HG02759 (cell line): ENCODE data around the gene ZNF710.
A peak's percentile ranks its signal among the peaks of the same experiment; 100 is the strongest.
"Not testable (repeated sequence)": the region's sequence is repeated elsewhere in the genome, so short reads cannot be mapped to it uniquely, and the experiment has no call there.

ENCODE experiments used
- ATAC-seq: cut with Tn5 transposase; IDR thresholded peaks from one replicate; pipeline ENCODE4 v1.9.1; 2021; ENCODE audit warnings: mild to moderate bottlenecking, moderate library complexity; ENCODE audit not compliant: unreplicated experiment

Gene ZNF710

DNA sequence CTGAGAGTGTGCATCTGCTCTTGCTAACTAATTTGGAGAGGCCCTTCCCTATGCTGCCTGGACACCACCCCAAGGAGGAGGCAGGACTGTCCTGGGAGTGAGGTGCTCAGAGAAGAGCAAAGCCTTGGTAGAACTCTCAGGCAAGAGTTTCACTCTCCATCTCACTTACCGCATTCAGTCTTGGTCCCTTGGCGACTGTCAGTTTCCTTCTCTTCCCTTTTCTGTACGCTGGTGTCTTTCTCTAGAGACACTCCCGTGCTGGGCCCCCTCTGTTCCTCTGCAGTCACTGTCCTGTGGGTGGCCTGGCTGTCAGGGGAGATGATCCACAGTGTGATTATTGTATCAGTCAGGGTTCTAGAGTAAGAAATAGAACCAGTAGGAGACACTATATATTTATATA, 57.2 kb downstream of the ZNF710 start:
- ATAC-seq = no peak

DNA sequence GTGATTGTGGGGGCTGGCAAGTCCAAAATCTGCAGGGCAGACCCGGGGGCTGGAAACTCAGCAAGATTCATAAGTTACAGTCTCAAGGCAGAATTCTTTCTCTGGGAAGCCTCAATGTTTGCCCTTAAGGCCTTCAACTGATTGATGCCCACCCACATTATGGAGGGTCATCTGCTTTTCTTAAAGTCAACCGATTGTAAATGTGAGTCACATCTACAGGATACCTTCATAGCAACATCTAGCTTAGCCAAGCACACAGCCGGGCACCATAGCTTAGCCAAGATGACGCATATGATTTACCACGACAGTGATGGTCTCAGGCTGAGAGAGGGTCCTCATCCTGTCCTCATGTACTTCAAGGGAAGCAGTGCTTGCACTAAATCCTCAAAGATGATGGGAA, 57.7 kb downstream of the ZNF710 start:
- no peak for ATAC-seq

DNA sequence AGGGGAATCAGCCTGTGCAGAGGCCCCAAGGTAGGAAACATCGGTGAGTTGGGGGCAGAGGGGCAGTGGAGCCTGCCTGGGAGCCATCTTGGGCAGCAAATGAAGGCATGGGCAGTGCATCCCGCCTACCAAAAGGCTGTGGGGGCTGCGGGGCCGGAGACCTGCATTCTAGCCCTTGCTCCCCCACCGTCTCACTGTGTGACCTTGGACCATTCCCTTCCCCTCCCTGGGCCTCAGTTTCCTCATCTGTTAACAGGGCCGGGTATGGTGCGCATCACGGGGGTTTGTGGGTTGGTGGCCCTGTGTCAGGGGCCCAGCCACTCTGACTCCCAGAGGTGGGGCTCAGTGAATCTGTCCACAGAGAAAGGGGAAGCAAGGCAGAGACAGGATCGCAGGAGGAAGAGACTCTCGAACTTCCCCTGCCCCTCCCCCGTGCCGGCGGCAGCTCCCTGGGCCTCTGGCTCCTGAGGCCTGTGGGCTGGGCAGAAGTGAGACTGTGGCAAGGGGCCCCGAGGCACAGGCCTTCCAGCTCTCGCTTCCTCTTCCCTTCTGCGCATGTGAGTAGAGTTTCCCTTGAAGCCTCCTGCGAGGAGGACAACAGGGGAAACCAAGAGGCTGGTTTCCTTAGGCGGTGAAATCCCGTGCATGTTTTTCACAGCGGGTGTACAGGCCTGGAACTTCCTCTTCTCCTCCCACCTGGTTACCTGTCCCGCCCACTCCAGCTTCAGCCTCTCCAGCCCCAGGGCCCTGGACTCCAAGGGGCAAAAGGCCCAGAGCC, 58.3 kb downstream of the ZNF710 start:
- peak; percentile 84 for ATAC-seq

DNA sequence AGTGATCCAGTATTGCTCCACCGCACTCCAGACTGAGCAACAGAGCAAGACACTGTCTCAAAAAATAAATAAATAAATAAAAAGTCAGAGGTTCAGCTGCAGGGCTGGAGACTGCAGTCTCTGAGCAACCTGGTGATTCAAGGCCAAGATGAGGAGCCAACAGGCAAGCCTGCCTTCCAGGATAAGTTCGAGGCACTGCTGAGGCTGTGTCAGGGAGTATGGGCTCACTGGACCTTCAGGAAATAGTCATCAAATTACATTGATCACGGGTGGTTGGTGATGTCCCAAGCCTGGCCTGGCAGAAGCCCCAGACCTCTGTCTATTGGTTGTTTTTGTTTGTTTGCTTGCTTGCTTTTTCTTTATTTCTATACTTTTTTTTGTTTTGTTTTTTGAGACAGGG, 59.7 kb downstream of the ZNF710 start:
- ATAC-seq = no peak

DNA sequence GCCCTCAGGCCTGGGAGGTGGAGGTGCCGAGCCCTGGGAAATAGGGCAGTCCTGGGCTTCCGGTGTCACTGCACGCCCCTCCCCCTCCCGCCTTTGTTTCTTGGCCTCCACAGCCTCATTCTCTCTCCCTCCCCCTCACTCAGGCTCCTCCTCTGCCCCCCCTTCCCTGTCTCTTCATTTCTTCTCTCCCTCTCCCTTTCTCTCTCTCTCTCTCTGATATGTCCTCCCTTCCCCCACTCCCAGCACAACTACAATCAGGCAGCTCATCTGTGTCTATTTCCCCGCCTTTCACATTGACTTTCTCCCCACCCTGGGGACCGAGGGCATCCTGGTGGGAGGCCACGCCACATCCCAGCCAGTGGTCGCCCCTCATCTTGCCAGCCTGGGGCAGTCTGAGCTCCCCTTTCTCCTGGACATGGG, 60.9 kb downstream of the ZNF710 start:
- no peak for ATAC-seq

DNA sequence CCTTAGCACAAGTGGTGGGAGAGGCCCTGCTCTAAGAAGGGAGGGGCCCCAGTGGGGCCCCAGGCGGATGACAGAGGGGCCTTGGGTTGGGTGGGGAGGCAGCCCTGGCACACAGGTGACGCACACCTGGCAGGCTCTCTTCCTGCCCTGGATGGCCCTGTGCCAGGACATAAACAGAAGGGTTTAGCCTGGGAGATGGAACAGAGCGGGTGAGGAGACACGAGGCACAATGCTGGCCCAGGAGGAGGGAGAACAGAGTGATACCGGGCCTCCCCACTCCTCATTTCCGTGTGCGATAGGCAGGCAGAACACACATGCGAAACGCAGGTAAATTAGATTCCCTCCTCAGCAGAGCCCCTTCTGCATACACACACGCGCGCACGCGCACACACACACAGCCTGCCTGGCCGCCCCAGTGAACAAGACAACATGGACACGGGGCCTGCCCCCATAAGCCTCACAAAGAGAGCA, 61.4 kb downstream of the ZNF710 start:
- no peak for ATAC-seq

DNA sequence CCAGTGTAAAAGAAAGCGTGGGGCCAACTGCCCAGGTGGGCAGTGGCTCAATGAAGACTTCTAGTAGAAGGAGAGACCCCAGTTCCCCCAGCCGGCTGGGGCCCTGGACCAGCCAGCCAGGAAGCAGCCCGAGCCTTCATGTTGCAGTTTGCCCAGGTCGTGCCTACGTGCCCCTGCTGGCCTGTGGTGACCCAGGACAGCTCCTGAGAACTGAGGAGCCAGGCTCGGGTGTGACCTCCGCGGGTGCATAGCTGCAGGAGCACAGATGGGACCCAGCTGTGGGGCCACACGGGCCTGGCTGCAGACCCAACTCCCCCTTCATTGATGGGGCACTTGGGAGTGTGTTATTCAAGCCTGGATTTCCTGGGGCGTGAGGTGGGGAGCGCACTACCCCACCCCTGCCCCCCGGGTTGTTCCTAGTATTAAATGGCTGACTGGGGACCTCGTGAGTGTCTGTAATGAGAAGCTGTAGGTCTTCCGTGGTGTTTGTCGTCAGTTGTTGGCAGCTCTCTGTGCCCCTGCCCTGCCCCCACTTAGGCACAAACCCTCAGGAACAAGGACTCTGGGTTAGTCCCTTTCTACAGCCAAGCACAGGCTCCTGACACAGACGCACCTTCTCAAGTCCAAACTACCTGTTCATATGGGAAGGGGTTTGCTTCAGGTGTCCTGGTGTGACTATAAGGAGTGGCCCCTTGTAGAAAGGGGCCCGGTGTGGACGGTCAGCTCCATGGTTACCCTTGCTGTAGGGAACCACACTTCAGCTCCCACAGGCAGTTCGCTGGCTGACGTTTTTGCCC, 62.0 kb downstream of the ZNF710 start:
- ATAC-seq = no peak

DNA sequence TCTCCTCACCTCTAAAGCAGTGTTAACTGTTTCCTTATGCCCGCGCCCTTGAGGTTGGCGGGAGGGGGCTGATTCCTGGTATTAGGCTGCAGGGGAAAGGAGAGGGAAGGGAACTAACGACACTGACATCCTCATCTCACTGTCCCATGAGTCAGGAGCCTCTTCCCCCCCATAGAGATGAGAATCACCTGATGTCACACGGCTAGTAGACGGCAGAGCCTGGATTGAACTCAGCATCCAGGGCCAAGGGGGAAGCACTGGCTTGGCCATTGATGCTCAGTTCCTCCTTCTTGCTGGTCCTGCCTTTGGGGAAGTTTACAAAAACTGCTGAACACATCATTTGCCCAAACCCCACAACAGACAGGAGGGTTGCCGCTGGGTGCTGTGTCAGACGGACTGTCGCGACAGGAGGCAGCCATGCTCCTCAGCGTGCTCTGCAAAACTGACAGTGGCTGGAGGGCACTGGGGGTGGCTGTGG, 62.7 kb downstream of the ZNF710 start:
- ATAC-seq = no peak

DNA sequence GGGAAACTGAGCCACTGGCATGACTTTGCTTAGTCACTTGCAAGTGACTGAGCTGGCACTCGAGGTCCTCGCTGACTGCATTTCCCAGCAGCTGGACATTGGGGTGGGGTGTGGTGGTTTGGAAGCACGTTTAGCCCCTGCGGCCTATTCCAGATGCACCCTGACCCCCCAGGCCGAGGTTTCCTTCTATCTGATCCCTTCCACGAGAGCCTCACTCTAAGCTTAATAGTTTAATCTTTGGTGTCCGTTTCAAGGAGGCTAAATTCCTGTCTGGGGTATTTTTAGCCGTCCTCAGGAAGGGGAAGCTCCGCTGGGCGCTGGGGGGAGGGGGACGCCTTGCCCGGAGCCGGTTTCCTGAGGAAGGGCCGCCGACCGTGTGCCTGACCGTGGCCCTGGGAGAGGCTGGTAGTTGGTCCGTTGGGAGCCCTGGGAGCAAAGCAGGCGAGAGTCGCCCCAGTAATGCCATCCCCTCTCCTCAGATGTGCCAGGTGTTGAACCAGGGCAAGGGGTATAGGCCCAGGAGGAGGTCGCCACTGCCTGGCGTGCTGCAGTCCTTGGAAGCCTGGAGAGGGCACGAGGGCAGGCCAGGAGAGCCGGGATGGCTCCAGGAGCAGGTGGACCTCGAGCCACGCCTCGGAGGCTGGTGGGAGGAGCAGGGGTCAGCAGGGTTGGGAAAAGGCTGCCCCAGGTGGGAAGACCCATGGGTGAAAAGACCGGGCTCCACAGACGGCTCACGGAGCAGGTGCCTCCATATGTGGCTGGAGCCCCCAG, 64.0 kb downstream of the ZNF710 start:
- no peak for ATAC-seq

DNA sequence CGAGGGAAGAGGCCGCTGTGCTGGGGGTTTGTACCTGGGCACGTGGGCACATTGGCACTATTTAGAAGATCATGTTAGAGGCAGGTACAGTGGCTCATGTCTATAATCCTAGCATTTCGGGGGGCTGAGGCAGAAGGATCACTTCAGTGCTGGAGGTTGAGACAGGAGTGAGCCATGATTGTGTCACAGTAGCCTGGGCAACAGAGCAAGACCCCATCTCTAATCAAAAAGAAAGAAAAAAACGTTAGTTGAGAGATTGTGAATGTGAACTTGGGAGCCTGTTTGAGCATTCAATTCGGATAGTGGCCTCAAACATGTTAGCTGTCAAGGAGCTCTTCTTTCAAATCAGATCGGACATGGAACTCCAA, 64.5 kb downstream of the ZNF710 start:
- no peak for ATAC-seq

DNA sequence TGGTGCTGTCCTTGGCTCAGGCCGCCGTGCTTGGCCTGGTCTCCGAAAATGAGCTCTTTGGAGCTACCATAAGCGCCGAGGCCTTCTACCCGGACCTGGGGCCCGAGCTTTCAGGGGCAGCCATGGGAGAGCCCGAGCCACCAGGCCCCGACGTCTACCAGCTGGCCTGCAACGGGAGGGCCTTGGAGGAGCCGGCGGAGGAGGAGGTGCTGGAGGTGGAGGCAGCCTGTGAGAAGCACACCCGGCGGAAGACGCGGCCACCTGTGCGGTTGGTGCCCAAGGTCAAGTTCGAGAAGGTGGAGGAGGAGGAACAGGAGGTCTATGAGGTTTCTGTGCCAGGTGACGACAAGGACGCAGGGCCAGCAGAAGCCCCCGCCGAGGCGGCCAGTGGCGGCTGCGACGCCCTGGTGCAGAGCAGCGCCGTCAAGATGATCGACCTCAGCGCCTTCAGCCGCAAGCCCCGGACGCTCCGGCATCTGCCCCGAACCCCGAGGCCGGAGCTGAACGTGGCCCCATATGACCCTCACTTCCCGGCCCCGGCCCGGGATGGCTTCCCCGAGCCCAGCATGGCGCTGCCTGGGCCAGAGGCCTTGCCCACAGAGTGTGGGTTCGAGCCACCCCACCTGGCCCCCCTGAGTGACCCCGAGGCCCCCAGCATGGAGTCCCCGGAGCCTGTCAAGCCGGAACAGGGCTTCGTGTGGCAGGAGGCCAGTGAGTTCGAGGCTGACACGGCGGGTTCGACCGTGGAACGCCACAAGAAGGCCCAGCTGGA, 66.2 kb downstream of the ZNF710 start:
- ATAC-seq = no peak

DNA sequence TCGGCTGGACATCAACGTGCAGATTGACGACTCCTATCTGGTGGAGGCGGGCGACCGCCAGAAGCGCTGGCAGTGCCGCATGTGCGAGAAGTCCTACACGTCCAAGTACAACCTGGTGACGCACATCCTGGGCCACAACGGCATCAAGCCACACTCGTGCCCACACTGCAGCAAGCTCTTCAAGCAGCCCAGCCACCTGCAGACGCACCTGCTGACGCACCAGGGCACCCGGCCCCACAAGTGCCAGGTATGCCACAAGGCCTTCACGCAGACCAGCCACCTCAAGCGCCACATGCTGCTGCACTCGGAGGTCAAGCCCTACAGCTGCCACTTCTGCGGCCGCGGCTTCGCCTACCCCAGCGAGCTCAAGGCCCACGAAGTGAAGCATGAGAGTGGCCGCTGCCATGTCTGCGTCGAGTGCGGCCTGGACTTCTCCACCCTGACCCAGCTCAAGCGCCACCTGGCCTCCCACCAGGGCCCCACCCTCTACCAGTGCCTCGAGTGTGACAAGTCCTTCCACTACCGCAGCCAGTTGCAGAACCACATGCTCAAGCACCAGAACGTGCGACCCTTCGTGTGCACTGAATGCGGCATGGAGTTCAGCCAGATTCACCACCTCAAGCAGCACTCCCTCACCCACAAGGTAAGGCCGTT, 67.0 kb downstream of the ZNF710 start:
- ATAC-seq = no peak

DNA sequence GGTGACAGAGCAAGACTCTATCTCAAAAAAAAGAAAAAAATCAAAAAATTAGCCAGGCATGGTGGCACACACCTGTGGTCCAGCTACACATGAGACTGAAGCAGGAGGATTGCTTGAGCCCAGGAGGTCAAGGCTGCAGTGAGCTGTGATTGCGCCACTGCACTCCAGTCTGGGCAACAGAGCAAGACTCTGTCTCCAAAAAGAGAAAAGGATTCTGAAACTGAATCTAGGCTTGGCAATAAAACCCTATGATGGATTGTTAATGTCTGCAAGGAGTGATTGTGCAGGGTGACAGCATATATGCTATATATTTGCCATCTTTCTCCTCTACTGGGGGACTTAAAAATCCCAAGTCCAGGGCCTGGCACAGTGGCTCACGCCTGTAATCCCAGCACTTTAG, 69.5 kb downstream of the ZNF710 start:
- ATAC-seq = not testable (repeated sequence)

DNA sequence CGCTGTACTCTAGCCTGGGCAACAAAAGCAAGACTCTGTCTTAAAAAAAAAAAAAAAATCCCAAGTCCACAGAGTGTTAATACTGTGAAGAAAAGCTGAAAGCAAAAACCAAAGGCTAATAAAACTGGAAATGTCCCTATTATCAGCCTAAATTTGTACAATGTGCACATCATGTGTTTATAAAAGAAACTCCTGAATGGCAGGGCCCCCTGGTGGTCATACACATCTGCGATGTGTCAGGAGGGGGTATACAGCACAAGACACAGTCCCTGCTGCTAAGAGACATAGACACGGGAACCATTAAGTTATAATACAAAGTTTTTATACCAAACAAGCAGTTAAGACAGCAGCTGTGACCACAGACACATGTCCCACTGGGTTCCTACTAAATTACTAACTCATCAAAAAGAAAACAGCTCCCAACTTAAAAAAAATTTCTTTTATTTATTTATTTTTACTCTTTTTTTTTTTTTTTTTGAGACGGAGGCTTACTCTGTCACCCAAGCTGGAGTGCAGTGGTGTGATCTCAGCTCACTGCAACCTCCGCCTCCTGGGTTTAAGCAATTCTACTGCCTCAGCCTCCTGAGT, 70.2 kb downstream of the ZNF710 start:
- ATAC-seq = peak; percentile 69

DNA sequence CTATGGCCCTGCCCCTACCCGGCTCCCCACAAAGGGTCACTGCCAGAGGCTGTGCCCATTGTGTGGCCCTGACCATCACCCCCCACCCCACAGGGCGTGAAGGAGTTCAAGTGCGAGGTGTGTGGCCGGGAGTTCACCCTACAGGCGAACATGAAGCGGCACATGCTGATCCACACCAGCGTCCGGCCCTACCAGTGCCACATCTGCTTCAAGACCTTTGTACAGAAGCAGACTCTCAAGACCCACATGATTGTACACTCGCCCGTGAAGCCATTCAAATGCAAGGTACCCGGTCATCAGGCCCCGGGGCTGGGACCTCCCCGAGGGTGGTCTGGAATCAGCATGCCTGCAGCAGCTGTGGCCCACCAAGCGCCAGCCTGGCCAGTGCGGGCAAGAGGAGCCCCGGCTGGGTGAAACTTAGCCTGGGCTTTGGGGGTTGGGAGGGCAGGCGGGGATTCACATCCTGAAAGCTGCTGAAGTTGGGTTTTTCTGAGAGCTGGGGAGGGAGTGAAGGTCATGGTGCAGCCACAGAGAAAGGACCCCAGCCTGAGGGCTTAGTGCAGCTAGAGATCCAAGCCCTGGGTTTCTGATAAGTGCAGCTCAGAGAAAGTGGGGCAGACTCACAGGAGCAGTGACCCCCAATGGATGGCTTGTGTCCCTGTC, 72.0 kb downstream of the ZNF710 start:
- ATAC-seq = no peak

DNA sequence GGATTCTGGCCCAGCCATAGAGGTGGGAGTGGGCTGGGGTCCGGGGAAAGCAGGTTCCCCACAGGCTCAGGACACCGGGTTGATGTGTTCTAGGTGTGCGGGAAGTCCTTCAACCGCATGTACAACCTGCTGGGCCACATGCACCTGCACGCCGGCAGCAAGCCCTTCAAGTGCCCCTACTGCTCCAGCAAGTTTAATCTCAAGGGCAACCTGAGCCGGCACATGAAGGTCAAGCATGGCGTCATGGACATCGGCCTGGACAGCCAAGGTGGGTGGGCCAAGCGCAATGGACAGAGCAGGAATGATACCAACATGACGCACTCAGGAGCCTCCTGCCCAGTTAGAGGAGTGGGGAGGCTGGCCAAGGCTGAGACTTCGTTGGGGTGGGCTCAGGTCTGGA, 72.9 kb downstream of the ZNF710 start:
- ATAC-seq = no peak

DNA sequence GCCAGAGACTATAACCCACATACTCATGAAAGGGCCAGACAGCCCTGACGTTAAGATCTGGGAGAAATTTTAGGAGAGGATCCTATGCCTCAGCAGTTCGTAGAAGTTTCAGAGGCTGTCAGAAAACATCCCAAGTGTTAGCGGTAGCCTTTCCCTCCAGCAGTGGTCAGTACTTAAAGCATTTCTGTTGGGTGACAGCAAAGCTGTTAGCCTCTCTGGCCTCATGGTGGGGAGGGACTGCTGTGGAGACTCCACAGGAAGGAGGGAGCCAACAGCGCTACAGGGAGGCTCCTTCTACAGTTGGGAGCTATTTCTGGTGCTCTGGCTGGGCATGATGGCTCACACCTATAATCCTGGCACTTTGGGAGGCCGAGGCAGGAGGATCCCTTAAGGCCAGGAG, 73.8 kb downstream of the ZNF710 start:
- ATAC-seq = no peak

DNA sequence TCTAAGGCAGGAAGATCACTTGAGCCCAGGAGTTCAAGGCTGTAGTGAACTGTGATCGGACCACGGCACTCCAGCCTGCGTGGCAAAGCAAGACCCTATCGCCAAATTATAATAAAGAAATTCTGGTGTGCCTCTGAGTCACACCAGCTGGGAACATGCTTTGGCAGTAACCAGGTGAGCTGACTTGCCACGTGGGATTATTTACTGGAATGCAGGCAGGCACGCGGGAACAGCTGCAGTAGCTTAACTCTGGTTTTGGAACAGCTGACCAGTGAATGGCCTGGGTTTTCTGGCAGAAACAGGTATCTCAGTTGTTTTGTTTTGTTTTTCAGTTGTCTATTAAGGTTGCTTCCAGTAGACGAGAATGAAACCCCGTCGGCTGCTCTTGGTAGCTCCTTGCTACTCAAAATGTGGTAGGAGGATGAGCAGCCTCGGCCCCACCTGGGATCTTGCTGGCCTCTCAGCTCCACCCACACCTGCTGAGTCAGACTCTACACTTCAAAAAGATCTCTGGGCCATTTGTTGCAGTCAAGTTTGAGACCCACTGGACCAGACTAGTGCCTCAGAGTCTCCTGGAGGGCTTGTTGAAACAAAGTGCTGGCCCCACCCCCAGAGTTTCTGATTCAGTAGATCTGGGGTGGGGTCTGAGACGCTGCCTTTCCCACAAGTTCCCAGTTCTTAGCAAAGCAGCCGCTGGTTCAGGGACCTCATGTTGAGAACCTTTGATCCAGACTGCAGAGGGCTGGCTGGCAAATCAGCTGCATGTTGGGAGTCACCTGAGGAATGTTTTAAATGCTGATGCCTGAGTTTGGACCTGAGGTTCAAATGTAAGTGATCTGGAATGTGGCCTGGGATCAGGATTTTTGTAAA, 74.5 kb downstream of the ZNF710 start:
- ATAC-seq = no peak
